KOPT-K1 (cell line): ENCODE results near the gene PEX11B.

Experiments
- H3K27ac ChIP-seq: fragments of 200-600 bp; sonication (generic); 2 replicates; pipeline ENCODE4 v1.5.1; 2016; ENCODE audit warnings: antibody characterized with exemption, mild to moderate bottlenecking, low read depth, low read length; ENCODE audit not compliant: poor library complexity, severe bottlenecking
- H3K36me3 ChIP-seq: fragments of 200-600 bp; sonication (generic); 2 replicates; pipeline ENCODE4 v1.5.1; 2017; ENCODE audit warnings: antibody characterized with exemption, mild to moderate bottlenecking, low read length, moderate library complexity; ENCODE audit not compliant: insufficient read depth
- H3K9me3 ChIP-seq: fragments of 200-600 bp; sonication (generic); 2 replicates; pipeline ENCODE4 v1.5.1; 2017; ENCODE audit warnings: antibody characterized with exemption, low read length, mild to moderate bottlenecking; ENCODE audit not compliant: insufficient read depth, poor library complexity, severe bottlenecking

Gene PEX11B

DNA sequence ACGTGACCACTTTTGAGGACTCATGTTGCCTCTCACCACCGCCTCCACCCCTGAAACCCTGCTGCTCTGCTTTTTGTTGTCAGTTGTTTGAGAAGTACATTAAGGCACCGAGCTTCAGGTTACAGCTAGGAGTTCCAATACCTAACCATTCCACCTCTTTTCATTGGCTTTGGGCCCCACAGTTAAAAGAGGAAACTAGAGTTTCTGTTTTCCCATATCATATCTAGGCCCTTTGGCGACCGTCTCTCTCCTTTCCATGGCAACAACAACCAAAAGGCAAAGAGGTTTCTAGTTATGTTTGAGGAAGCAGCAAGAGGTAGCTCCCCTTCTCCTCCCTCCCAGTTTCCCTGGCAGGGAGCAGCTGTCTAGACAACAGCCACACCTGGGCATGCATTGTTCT is 38.7 kb downstream of the PEX11B start:
- Histone ChIP-seq H3K9me3 (no peaks in the 10 kb centered on the region), H3K27ac (no peak overlapping the region), H3K36me3 (no peaks in the 10 kb centered on the region)

DNA sequence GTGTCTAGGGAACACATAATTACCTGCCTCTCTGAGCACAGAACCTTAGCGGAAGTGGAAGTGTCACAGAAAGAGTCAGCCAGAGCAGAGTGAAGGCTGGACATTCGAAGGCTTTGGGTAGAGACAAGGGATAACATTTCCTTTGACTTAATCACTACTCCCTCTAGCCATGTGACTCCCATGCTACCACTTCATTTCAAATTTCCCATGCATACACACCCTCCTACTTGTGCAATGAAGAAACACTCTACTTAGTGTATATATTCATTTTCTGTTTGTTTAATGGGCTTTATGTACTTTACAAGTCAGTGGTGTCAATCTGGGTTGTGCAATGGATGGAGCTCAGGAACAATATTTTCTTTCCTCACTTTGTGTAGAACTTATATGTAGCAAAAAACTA is 39.8 kb downstream of the PEX11B start:
- Histone ChIP-seq H3K36me3 (no peaks in the 10 kb centered on the region), H3K9me3 (no peaks in the 10 kb centered on the region), H3K27ac (no peak overlapping the region)

- H3K36me3 ChIP-seq: no peaks in the 10 kb centered on the region
These were observed 40.5 kb downstream of the PEX11B start for GRCh38 chr1:145877923-145878486.

GRCh38 chr1:145874646-145875045 is 43.9 kb downstream of the PEX11B start:
- Histone ChIP-seq H3K36me3 (no peaks in the 10 kb centered on the region), H3K27ac (no peak overlapping the region), H3K9me3 (no peaks in the 10 kb centered on the region)

More at GRCh38 chr1:145877923-145878486, 40.5 kb downstream of the PEX11B start:
- H3K9me3 ChIP-seq: no peaks in the 10 kb centered on the region
- no peak overlapping the region for H3K27ac ChIP-seq

DNA sequence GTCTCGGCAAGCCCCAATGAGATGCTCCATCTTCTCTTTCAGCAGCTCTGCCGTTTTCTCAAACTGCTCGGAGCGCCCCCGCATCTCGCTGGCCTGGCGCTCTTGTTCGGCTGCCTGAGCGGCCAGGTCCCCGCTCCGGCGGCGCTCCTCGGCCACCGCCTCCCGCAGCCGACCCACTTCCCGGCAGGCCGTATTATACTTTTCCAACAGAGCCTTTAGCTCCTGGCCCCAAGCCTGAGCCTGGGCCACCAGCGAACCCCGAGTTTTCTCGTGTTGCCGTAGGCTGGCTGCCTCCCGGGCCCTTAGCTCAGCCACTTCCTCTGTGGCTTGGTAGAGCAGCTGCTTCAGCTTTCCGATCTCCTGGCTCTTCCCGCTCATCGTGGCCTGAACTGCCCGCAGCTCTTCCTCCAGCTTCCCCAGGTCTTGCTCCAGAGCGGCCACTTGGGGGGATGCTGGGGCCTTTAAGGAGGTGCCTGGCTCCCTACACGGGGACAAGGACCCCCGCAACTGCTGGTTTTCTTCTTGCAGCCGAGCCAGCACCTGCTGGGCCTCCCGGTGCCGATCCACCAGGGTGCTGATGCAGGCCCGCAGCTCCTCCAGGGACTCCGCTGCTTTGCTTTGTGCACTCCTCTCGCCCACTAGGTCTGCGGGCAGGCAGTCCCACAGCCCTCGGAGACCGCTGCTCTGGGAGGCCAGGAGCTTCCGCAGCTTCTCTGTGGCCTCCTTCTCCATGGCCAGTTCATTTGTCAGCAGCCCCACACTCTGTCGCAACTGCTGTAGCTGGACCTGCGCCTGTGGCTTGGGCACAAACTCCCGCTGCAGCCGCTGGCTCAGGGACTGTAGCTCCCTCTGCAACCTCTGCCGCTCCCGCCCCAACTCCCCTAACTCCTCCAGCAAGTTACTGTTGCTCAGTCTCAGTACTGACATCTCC is 46.3 kb downstream of the PEX11B start:
- no peaks in the 10 kb centered on the region for H3K9me3 ChIP-seq
- H3K36me3 ChIP-seq: no peaks in the 10 kb centered on the region
- no peak overlapping the region for H3K27ac ChIP-seq

GRCh38 chr1:145868232-145868631 is 50.3 kb downstream of the PEX11B start:
- Histone ChIP-seq H3K36me3 (no peaks in the 10 kb centered on the region), H3K9me3 (no peaks in the 10 kb centered on the region), H3K27ac (no peak overlapping the region)

- no peaks in the 10 kb centered on the region for H3K9me3 ChIP-seq
- no peak overlapping the region for H3K27ac ChIP-seq
These were observed 55.1 kb downstream of the PEX11B start for GRCh38 chr1:145863282-145864018.

More at GRCh38 chr1:145863282-145864018, 55.1 kb downstream of the PEX11B start:
- no peaks in the 10 kb centered on the region for H3K36me3 ChIP-seq
